Esophagus muscularis mucosa (tissue), 4 donors: ENCODE measurements around the gene CTNNA3. TPM values are rescaled to one million over a fixed set of nuclear protein-coding genes. Genes with fewer than 3 reads are reported as not detected.

Source experiments
- DNase-seq: peaks from one replicate; pipeline ENCODE4 v3.0.0-alpha.2; 2017; ENCODE audit errors: extremely low spot score
- H3K27ac ChIP-seq, 4 donors: fragments of 200-600 bp; sonication (generic); replicated peaks in 1 of 4; 1 replicate in 3 of 4; 2 replicates in 1 of 4; pipeline ENCODE4 v1.5.1; 2016 to 2019; ENCODE audit warnings: mild to moderate bottlenecking in 1 of 4
- H3K27me3 ChIP-seq, 4 donors: fragments of 200-600 bp; sonication (generic); one replicate each; pipeline versions ENCODE4 v1.5.1 to v1.6.0; 2016 to 2019
- H3K36me3 ChIP-seq, 4 donors: fragments of 200-600 bp; sonication (generic); one replicate each; pipeline ENCODE4 v1.5.1; 2016 to 2019
- H3K4me1 ChIP-seq, 4 donors: fragments of 200-600 bp; sonication (generic); one replicate each; pipeline ENCODE4 v1.5.1; 2016 to 2019
- H3K4me3 ChIP-seq, 4 donors: fragments of 200-600 bp; sonication (generic); 1 replicate in 2 of 4; 2 replicates in 2 of 4; pipeline ENCODE4 v1.5.1; 2016 to 2019; ENCODE audit warnings: mild to moderate bottlenecking in 4 of 4, moderate library complexity in 1 of 4
- H3K9me3 ChIP-seq, 4 donors: fragments of 200-600 bp; sonication (generic); 1 replicate in 3 of 4; 2 replicates in 1 of 4; pipeline ENCODE4 v1.5.1; 2016 to 2019
- CTCF ChIP-seq, 3 experiments: fragments of 200-600 bp in 2 of 3; fragments of 450-650 bp in 1 of 3; sonication (generic) in 2 of 3; IDR thresholded peaks; one replicate each; pipeline ENCODE4 v1.5.1; 2017 to 2019; ENCODE audit warnings: antibody characterized with exemption in 3 of 3, mild to moderate bottlenecking in 2 of 3, moderate library complexity in 1 of 3
- EP300 ChIP-seq: sonication (generic); formaldehyde crosslinking; IDR thresholded peaks from one replicate; pipeline ENCODE4 v1.6.1; 2017; ENCODE audit warnings: antibody characterized with exemption
- POLR2A ChIP-seq: fragments of 450-650 bp; IDR thresholded peaks from one replicate; pipeline ENCODE4 v1.6.1; 2017; ENCODE audit warnings: antibody characterized with exemption, moderate library complexity, mild to moderate bottlenecking, low read depth
- POLR2AphosphoS5 ChIP-seq, 2 donors: sonication (generic); formaldehyde crosslinking; IDR thresholded peaks; one replicate each; pipeline ENCODE4 v1.6.1; 2017; ENCODE audit warnings: antibody characterized with exemption in 2 of 2
- WGBS: methylation state at CpG from one replicate; pipeline ENCODE4 v1.1.5; 2018; 5-methylcytosine and 5-hydroxymethylcytosine counted together
- intact Hi-C: fragments of 100-400 bp; cut with DNase I; formaldehyde crosslinking; loops from one replicate; pipeline ENCODE4 v1.15.1; 2023
- total RNA-seq, 4 donors: library from RNA; depleted of rRNA; stranded (reverse); fragments of >200 nt; gene quantifications; one replicate each; pipeline versions ENCODE4 v1.1.0 to v1.2.1, GENCODE V29; 2016

Gene CTNNA3
- total RNA-seq, 4 donors from 2014 or later = 5.1 to 27.8 (median 17.6) TPM

GRCh38 chr10:65940105-65940504, 1755.9 kb downstream of the CTNNA3 start:
- no peaks in the 10 kb centered on the region for H3K36me3 ChIP-seq
- TF ChIP-seq POLR2AphosphoS5 (IDR thresholded peaks at IDR 0.05) (no peak), CTCF (IDR thresholded peaks at IDR 0.05) (no peak), EP300 (no peak), POLR2A (no peak)
- peaks cover 0 to 9% (median 0%) of the 10 kb centered on the region in 4 donors for H3K4me1 ChIP-seq
- H3K9me3 ChIP-seq = no peaks in the 10 kb centered on the region
- DNase-seq = no peak
- intact Hi-C loops = no loop called here
- H3K27me3 ChIP-seq = no peaks in the 10 kb centered on the region
- no peak overlapping the region for H3K4me3 ChIP-seq
- no peak overlapping the region for H3K27ac ChIP-seq

- Histone ChIP-seq H3K9me3 (no peaks in the 10 kb centered on the region), H3K27me3 (no peaks in the 10 kb centered on the region), H3K4me1 (no peaks in the 10 kb centered on the region), H3K4me3 (no peak overlapping the region), H3K27ac (no peak overlapping the region), H3K36me3 (no peaks in the 10 kb centered on the region)
- DNase-seq = no peak
- WGBS = 66% methylated on average over 5 of the region's 5 CpGs
- no peak for TF ChIP-seq EP300
- intact Hi-C loops = no loop called here
Measured at GRCh38 chr10:65931291-65932070, 1764.5 kb downstream of the CTNNA3 start.

- Histone ChIP-seq H3K4me1 (peaks cover 0 to 8% (median 2%) of the 10 kb centered on the region in 4 donors), H3K36me3 (no peaks in the 10 kb centered on the region), H3K27ac (no peak overlapping the region), H3K27me3 (no peaks in the 10 kb centered on the region), H3K9me3 (no peaks in the 10 kb centered on the region), H3K4me3 (no peak overlapping the region)
- no peak for TF ChIP-seq EP300
- TF ChIP-seq CTCF (IDR thresholded peaks at IDR 0.05) = no peak
- TF ChIP-seq POLR2AphosphoS5 (IDR thresholded peaks at IDR 0.05) = no peak
- no peak for TF ChIP-seq POLR2A
- no peak for DNase-seq
- intact Hi-C loops = no loop called here
- WGBS = 11% methylated on average over 1 of the region's 1 CpG
Measured at GRCh38 chr10:65911151-65911835, 1784.7 kb downstream of the CTNNA3 start.

GRCh38 chr10:65910209-65910608, 1785.8 kb downstream of the CTNNA3 start:
- intact Hi-C loops = no loop called here
- WGBS = 82% methylated on average over 4 of the region's 4 CpGs
- no peak for DNase-seq
- Histone ChIP-seq H3K4me3 (no peak overlapping the region), H3K4me1 (peaks cover 0 to 8% (median 2%) of the 10 kb centered on the region in 4 donors), H3K27ac (no peak overlapping the region), H3K27me3 (no peaks in the 10 kb centered on the region), H3K9me3 (no peaks in the 10 kb centered on the region), H3K36me3 (no peaks in the 10 kb centered on the region)
- TF ChIP-seq POLR2A = no peak
- no peak for TF ChIP-seq CTCF (IDR thresholded peaks at IDR 0.05)
- no peak for TF ChIP-seq POLR2AphosphoS5 (IDR thresholded peaks at IDR 0.05)
- TF ChIP-seq EP300 = no peak

GRCh38 chr10:65907199-65907712, 1788.7 kb downstream of the CTNNA3 start:
- DNase-seq = no peak
- intact Hi-C loops = no loop called here
- WGBS = 80% methylated on average over 8 of the region's 8 CpGs
- Histone ChIP-seq H3K9me3 (no peaks in the 10 kb centered on the region), H3K27me3 (no peaks in the 10 kb centered on the region), H3K36me3 (no peaks in the 10 kb centered on the region), H3K4me1 (peaks cover 0 to 8% (median 2%) of the 10 kb centered on the region in 4 donors), H3K27ac (no peak overlapping the region), H3K4me3 (no peak overlapping the region)
- TF ChIP-seq POLR2A (no peak), EP300 (no peak), CTCF (IDR thresholded peaks at IDR 0.05) (no peak), POLR2AphosphoS5 (IDR thresholded peaks at IDR 0.05) (no peak)
